Measurements from ENCODE around the gene IPCEF1. TPM values are rescaled to one million over a fixed set of nuclear protein-coding genes. Genes with fewer than 3 reads are reported as not detected.
"Not testable (repeated sequence)": the region's sequence is repeated elsewhere in the genome, so short reads cannot be mapped to it uniquely, and the experiment has no call there.

Gene IPCEF1
- total and polyA plus RNA-seq, 2 donors (not counting 1 experiment from before 2014, with no cell fraction given), result 0.03 to 0.33 TPM

DNA sequence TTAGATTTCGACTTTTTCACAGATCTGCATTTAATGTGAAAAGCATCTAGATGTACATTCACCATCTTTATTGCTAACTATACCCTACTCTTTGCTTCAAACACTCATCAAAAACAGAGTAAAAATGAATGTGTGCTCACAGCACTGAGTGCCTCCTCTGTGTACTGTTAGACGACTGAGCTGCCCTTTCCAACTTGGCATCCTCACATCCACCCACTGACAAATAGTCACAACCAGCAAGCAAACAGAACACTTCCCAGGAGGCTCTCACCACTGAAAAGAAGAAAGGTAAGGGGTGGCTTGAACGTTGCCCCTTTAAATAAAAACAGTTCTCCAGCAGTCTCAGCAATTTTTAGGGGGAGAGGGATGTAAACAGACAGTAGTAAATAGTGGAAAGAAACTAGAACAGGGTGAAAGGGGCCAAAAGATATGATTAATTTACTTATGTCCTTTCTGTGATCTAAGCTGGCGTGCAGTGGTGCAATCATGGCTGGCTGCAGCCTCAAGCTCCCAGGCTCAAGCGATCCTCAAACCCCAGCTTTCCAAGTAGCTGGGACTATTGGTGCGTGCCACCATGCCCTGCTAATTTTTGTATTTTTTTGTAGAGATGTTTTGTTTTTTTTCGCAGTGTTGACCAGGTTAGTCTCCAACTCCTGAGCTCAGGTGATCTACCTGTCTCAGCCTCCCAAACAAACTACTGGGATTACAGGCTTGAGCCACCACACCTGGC lies 48.7 kb downstream of the IPCEF1 start:
- no peak for DNase-seq (ENCODE audit: low read depth in 2 of 2)
- no peak overlapping the region for H3K27ac ChIP-seq (ENCODE audit: insufficient read depth, low read length)
- H3K4me3 ChIP-seq (replicated peaks in 1 of 4; ENCODE audit: control extremely low read depth in 1 of 4, insufficient read depth in 1 of 4, low read depth in 3 of 4, low read length in 4 of 4), result no peak overlapping the region
- no peak overlapping the region for H3K4me2 ChIP-seq (ENCODE audit: extremely low read depth, insufficient read depth, low read length)
- no peaks in the 10 kb centered on the region for H3K9me3 ChIP-seq (ENCODE audit: control insufficient read depth, insufficient read depth, low read depth, low read length)
- no peak overlapping the region for H2AFZ ChIP-seq (ENCODE audit: low read length)
- no peaks in the 10 kb centered on the region for H4K20me1 ChIP-seq (ENCODE audit: control insufficient read depth, extremely low read depth, insufficient read depth, low read length)
- no peaks in the 10 kb centered on the region for H3K36me3 ChIP-seq (ENCODE audit: control insufficient read depth, insufficient read depth, low read length)
- no peak overlapping the region for H3K9ac ChIP-seq (ENCODE audit: insufficient read depth, low read length)
- no peaks in the 10 kb centered on the region for H3K79me2 ChIP-seq (ENCODE audit: control insufficient read depth, insufficient read depth, low read length)
- peaks cover 2% of the 10 kb centered on the region for H3K4me1 ChIP-seq (ENCODE audit: control insufficient read depth, extremely low read depth, insufficient read depth, low read length)
- TF ChIP-seq EZH2 (IDR thresholded peaks at IDR 0.05; ENCODE audit: low read length, missing control alignments), result no peak
- TF ChIP-seq, protein P1, sequence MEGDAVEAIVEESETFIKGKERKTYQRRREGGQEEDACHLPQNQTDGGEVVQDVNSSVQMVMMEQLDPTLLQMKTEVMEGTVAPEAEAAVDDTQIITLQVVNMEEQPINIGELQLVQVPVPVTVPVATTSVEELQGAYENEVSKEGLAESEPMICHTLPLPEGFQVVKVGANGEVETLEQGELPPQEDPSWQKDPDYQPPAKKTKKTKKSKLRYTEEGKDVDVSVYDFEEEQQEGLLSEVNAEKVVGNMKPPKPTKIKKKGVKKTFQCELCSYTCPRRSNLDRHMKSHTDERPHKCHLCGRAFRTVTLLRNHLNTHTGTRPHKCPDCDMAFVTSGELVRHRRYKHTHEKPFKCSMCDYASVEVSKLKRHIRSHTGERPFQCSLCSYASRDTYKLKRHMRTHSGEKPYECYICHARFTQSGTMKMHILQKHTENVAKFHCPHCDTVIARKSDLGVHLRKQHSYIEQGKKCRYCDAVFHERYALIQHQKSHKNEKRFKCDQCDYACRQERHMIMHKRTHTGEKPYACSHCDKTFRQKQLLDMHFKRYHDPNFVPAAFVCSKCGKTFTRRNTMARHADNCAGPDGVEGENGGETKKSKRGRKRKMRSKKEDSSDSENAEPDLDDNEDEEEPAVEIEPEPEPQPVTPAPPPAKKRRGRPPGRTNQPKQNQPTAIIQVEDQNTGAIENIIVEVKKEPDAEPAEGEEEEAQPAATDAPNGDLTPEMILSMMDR (conservative IDR thresholded peaks at IDR 0.05 in 1 of 2, IDR thresholded peaks at IDR 0.05 in 1 of 2; ENCODE audit: low read depth in 1 of 2, low read length in 2 of 2), result no peak
- no peaks in the 10 kb centered on the region for H3K27me3 ChIP-seq (ENCODE audit: control insufficient read depth, insufficient read depth, low read length)

DNA sequence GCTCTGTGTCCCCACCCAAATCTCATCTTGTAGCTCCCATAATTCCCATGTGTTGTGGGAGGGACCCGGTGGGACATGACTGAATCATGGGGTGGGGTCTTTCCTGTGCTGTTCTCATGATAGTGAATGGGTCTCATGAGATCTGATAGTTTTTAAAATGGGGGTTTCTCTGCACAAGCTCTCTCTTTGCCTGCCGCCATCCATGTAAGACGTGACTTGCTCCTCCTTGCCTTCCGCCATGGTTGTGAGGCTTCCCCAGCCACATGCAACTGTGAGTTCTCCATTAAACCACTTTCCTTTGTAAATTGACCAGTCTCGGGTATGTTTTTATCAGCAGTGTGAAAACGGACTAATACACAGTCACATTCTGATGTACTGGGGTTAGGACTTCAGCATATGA lies 49.5 kb downstream of the IPCEF1 start:
- H4K20me1 ChIP-seq (ENCODE audit: control insufficient read depth, extremely low read depth, insufficient read depth, low read length); H3K79me2 ChIP-seq (ENCODE audit: control insufficient read depth, insufficient read depth, low read length); H3K9ac ChIP-seq (ENCODE audit: insufficient read depth, low read length); H3K4me1 ChIP-seq (ENCODE audit: control insufficient read depth, extremely low read depth, insufficient read depth, low read length); H3K4me3 ChIP-seq (replicated peaks in 1 of 4; ENCODE audit: control extremely low read depth in 1 of 4, insufficient read depth in 1 of 4, low read depth in 3 of 4, low read length in 4 of 4); H2AFZ ChIP-seq (ENCODE audit: low read length); H3K27me3 ChIP-seq (ENCODE audit: control insufficient read depth, insufficient read depth, low read length); H3K4me2 ChIP-seq (ENCODE audit: extremely low read depth, insufficient read depth, low read length); DNase-seq (ENCODE audit: low read depth in 2 of 2); H3K9me3 ChIP-seq (ENCODE audit: control insufficient read depth, insufficient read depth, low read depth, low read length); H3K27ac ChIP-seq (ENCODE audit: insufficient read depth, low read length); H3K36me3 ChIP-seq (ENCODE audit: control insufficient read depth, insufficient read depth, low read length): not testable (repeated sequence)

- TF ChIP-seq, protein P1 (conservative IDR thresholded peaks at IDR 0.05 in 1 of 2, IDR thresholded peaks at IDR 0.05 in 1 of 2; ENCODE audit: low read depth in 1 of 2, low read length in 2 of 2), result no peak
- no peak for TF ChIP-seq EZH2 (IDR thresholded peaks at IDR 0.05; ENCODE audit: low read length, missing control alignments)
These were observed 49.9 kb downstream of the IPCEF1 start for GRCh38 chr6:154306696-154307095.

More at GRCh38 chr6:154306696-154307095, 49.9 kb downstream of the IPCEF1 start:
- Histone ChIP-seq H3K9me3 (ENCODE audit: control insufficient read depth, insufficient read depth, low read depth, low read length) (no peaks in the 10 kb centered on the region), H3K4me1 (ENCODE audit: control insufficient read depth, extremely low read depth, insufficient read depth, low read length) (peaks cover 9% of the 10 kb centered on the region), H3K4me2 (ENCODE audit: extremely low read depth, insufficient read depth, low read length) (no peak overlapping the region), H3K27ac (ENCODE audit: insufficient read depth, low read length) (no peak overlapping the region), H3K36me3 (ENCODE audit: control insufficient read depth, insufficient read depth, low read length) (no peaks in the 10 kb centered on the region), H4K20me1 (ENCODE audit: control insufficient read depth, extremely low read depth, insufficient read depth, low read length) (no peaks in the 10 kb centered on the region), H2AFZ (ENCODE audit: low read length) (no peak overlapping the region), H3K79me2 (ENCODE audit: control insufficient read depth, insufficient read depth, low read length) (no peaks in the 10 kb centered on the region), H3K27me3 (ENCODE audit: control insufficient read depth, insufficient read depth, low read length) (no peaks in the 10 kb centered on the region), H3K9ac (ENCODE audit: insufficient read depth, low read length) (no peak overlapping the region), H3K4me3 (replicated peaks in 1 of 4; ENCODE audit: control extremely low read depth in 1 of 4, insufficient read depth in 1 of 4, low read depth in 3 of 4, low read length in 4 of 4) (no peak overlapping the region)
- DNase-seq (ENCODE audit: low read depth in 2 of 2), result no peak

Measured in fibroblast of lung (primary cell).